ENCODE measurements around the gene P2RX1.

P2RX1 gene

GRCh38 chr17:3924512-3925350 is 8.5 kb upstream of the P2RX1 start:
- DNase-seq = no peak

- DNase-seq = no peak
Observed at GRCh38 chr17:3923466-3924190, 7.4 kb upstream of the P2RX1 start.

GRCh38 chr17:3922765-3923164 is 6.5 kb upstream of the P2RX1 start:
- no peak for DNase-seq

GRCh38 chr17:3921502-3922319 is 5.4 kb upstream of the P2RX1 start:
- DNase-seq = no peak

- DNase-seq = no peak
Observed at GRCh38 chr17:3921006-3921405, 4.7 kb upstream of the P2RX1 start.

- no peak for DNase-seq
Observed at GRCh38 chr17:3919123-3919624, 2.9 kb upstream of the P2RX1 start.

- DNase-seq = no peak
Observed at GRCh38 chr17:3918372-3919122, 2.3 kb upstream of the P2RX1 start.

- DNase-seq = no peak
Observed at GRCh38 chr17:3917391-3917931, 1.2 kb upstream of the P2RX1 start.

- DNase-seq = no peak
Observed at GRCh38 chr17:3916825-3917224, 560 bp upstream of the P2RX1 start.

- peak in 1 of 2 donors; percentile 36 for DNase-seq
Observed at GRCh38 chr17:3915581-3915994, 677 bp downstream of the P2RX1 start.

- DNase-seq = peak in 1 of 2 donors; percentile 82
Observed at GRCh38 chr17:3914312-3914670, 2.0 kb downstream of the P2RX1 start.

- DNase-seq = peak; percentile 80 to 88
Observed at GRCh38 chr17:3913531-3914311, 2.5 kb downstream of the P2RX1 start.

- DNase-seq = no peak
Observed at GRCh38 chr17:3912827-3913226, 3.4 kb downstream of the P2RX1 start.

- peak; percentile 76 to 93 for DNase-seq
Observed at GRCh38 chr17:3911271-3912053, 4.8 kb downstream of the P2RX1 start.

GRCh38 chr17:3910420-3911270 is 5.6 kb downstream of the P2RX1 start:
- DNase-seq = no peak

- no peak for DNase-seq
Observed at GRCh38 chr17:3909257-3909656, 7.0 kb downstream of the P2RX1 start.

GRCh38 chr17:3907483-3908216 is 8.6 kb downstream of the P2RX1 start:
- DNase-seq = no peak

GRCh38 chr17:3906881-3907280 is 9.4 kb downstream of the P2RX1 start:
- DNase-seq = no peak

Data from CD4-positive, alpha-beta T cell treated with Interleukin-4 for 1 hour (primary cell).